Measurements from ENCODE around the gene BRPF3. TPM values are rescaled to one million over a fixed set of nuclear protein-coding genes. Genes with fewer than 3 reads are reported as not detected.

The BRPF3 gene
- total RNA-seq, 1 experiment from 2014 or later = 49.6 TPM

DNA sequence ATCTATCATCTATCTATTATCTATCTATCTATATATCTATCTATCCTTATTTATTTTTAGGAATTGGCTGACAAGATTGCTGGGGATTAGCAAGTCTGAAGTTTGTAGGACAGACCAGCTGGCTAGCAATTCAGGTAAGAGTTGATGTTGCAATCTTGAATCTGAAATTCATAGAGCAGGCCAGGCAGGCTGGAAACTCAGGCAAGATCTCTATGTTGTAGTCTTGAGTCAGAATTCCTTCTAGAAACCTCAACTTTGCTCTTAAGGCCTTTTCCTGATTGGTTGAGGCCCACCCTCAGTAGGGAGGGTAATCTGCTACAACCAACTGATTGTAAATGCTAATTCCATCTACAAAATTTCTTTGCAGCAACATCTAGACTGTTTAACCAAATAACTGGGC lies 47.1 kb upstream of the BRPF3 start:
- Histone ChIP-seq H3K4me3 (ENCODE audit: low read depth in 2 of 2, low read length in 2 of 2) (no peak overlapping the region), H3K9me3 (ENCODE audit: control insufficient read depth, insufficient read depth, low read depth, low read length) (no peaks in the 10 kb centered on the region; the same call in 1 of the 2 replicates), H3K4me1 (ENCODE audit: control insufficient read depth, insufficient read depth, low read length) (no peaks in the 10 kb centered on the region), H3K27ac (ENCODE audit: low read length) (no peak overlapping the region), H3K36me3 (ENCODE audit: control insufficient read depth, insufficient read depth, low read length) (no peaks in the 10 kb centered on the region), H3K27me3 (ENCODE audit: control insufficient read depth, insufficient read depth, low read length) (no peaks in the 10 kb centered on the region)
- no TSS peak for BruUV-seq (replicated peaks)
- TF ChIP-seq POLR2AphosphoS5 (IDR thresholded peaks at IDR 0.05; ENCODE audit: low read depth, low read length) (no peak), TCF7L2 (IDR thresholded peaks at IDR 0.05; ENCODE audit: low read depth, low read length) (no peak), SIN3A (IDR thresholded peaks at IDR 0.05; ENCODE audit: borderline replicate concordance, insufficient read depth, low read depth, low read length) (no peak)
- TF ChIP-seq, protein P1, sequence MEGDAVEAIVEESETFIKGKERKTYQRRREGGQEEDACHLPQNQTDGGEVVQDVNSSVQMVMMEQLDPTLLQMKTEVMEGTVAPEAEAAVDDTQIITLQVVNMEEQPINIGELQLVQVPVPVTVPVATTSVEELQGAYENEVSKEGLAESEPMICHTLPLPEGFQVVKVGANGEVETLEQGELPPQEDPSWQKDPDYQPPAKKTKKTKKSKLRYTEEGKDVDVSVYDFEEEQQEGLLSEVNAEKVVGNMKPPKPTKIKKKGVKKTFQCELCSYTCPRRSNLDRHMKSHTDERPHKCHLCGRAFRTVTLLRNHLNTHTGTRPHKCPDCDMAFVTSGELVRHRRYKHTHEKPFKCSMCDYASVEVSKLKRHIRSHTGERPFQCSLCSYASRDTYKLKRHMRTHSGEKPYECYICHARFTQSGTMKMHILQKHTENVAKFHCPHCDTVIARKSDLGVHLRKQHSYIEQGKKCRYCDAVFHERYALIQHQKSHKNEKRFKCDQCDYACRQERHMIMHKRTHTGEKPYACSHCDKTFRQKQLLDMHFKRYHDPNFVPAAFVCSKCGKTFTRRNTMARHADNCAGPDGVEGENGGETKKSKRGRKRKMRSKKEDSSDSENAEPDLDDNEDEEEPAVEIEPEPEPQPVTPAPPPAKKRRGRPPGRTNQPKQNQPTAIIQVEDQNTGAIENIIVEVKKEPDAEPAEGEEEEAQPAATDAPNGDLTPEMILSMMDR (IDR thresholded peaks at IDR 0.05) = no peak
- TF ChIP-seq, protein P2, sequence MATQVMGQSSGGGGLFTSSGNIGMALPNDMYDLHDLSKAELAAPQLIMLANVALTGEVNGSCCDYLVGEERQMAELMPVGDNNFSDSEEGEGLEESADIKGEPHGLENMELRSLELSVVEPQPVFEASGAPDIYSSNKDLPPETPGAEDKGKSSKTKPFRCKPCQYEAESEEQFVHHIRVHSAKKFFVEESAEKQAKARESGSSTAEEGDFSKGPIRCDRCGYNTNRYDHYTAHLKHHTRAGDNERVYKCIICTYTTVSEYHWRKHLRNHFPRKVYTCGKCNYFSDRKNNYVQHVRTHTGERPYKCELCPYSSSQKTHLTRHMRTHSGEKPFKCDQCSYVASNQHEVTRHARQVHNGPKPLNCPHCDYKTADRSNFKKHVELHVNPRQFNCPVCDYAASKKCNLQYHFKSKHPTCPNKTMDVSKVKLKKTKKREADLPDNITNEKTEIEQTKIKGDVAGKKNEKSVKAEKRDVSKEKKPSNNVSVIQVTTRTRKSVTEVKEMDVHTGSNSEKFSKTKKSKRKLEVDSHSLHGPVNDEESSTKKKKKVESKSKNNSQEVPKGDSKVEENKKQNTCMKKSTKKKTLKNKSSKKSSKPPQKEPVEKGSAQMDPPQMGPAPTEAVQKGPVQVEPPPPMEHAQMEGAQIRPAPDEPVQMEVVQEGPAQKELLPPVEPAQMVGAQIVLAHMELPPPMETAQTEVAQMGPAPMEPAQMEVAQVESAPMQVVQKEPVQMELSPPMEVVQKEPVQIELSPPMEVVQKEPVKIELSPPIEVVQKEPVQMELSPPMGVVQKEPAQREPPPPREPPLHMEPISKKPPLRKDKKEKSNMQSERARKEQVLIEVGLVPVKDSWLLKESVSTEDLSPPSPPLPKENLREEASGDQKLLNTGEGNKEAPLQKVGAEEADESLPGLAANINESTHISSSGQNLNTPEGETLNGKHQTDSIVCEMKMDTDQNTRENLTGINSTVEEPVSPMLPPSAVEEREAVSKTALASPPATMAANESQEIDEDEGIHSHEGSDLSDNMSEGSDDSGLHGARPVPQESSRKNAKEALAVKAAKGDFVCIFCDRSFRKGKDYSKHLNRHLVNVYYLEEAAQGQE (IDR thresholded peaks at IDR 0.05; ENCODE audit: insufficient read depth in 1 of 2, low read depth in 2 of 2, low read length in 1 of 2) = no peak
- intact Hi-C loops (cut with micrococcal nuclease; ENCODE audit: unreplicated experiment) = no loop called here
- in situ Hi-C loops (cut with HindIII; ENCODE audit: low pct_unique_long_range_greater_than_20kb, low sequenced_read_pairs) = no loop called here
- CTCF ChIA-PET = no interaction called here
- DNase-seq (ENCODE audit: low read depth, low spot score) (no peak), ATAC-seq (no peak)
- POLR2A ChIA-PET = no interaction called here

DNA sequence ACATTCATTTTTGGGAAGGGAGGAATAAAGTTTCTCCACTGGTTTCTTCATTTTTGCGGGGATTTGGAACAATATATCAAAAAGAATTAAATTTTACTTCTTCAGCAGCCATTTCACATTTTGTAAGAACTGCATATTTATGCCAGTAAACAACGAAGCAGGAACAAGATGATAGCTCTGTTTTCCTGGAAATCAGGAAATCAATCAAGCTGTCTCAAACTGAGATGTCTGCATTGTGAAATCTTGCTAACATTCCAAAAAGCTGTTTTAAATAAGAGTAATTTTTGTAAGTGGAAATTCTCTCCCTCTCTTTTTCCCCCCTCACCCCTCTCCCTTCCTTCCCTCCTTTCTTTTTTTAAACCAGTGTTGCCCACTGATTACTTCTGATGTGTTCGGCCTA lies 46.3 kb upstream of the BRPF3 start:
- POLR2A ChIA-PET = no interaction called here
- H3K27ac ChIP-seq (ENCODE audit: low read length) = no peak overlapping the region

More for the DNA sequence above, 46.3 kb upstream of the BRPF3 start:
- in situ Hi-C loops (cut with HindIII; ENCODE audit: low pct_unique_long_range_greater_than_20kb, low sequenced_read_pairs) = no loop called here
- no TSS peak for BruUV-seq (replicated peaks)
- Histone ChIP-seq H3K4me3 (ENCODE audit: low read depth in 2 of 2, low read length in 2 of 2) (no peak overlapping the region), H3K36me3 (ENCODE audit: control insufficient read depth, insufficient read depth, low read length) (no peaks in the 10 kb centered on the region), H3K4me1 (ENCODE audit: control insufficient read depth, insufficient read depth, low read length) (no peaks in the 10 kb centered on the region), H3K27me3 (ENCODE audit: control insufficient read depth, insufficient read depth, low read length) (no peaks in the 10 kb centered on the region), H3K9me3 (ENCODE audit: control insufficient read depth, insufficient read depth, low read depth, low read length) (no peaks in the 10 kb centered on the region; the same call in 1 of the 2 replicates)
- no peak for DNase-seq (ENCODE audit: low read depth, low spot score)
- TF ChIP-seq TCF7L2 (IDR thresholded peaks at IDR 0.05; ENCODE audit: low read depth, low read length) = no peak
- TF ChIP-seq POLR2AphosphoS5 (IDR thresholded peaks at IDR 0.05; ENCODE audit: low read depth, low read length) = no peak
- TF ChIP-seq, protein P2 (IDR thresholded peaks at IDR 0.05; ENCODE audit: insufficient read depth in 1 of 2, low read depth in 2 of 2, low read length in 1 of 2) = no peak
- TF ChIP-seq SIN3A (IDR thresholded peaks at IDR 0.05; ENCODE audit: borderline replicate concordance, insufficient read depth, low read depth, low read length) = no peak
- TF ChIP-seq, protein P1 (IDR thresholded peaks at IDR 0.05) = no peak
- intact Hi-C loops (cut with micrococcal nuclease; ENCODE audit: unreplicated experiment) = no loop called here
- no peak for ATAC-seq
- CTCF ChIA-PET = interaction anchor here (0.9 kb wide), 1 partner anchor 28 kb away, joined by 3 read pairs; no protein-coding TSS in a partner anchor

Measured in Panc1 (cell line).